GM13976 (cell line): ENCODE measurements around the gene CCND3.

Experiments used
- DNase-seq: peaks from one replicate; pipeline ENCODE4 v3.0.0; 2012; ENCODE audit warnings: low spot score
- CTCF ChIP-seq: IDR thresholded peaks from 2 replicates; pipeline ENCODE4 v1.5.1; 2012; ENCODE audit warnings: borderline replicate concordance, mild to moderate bottlenecking; ENCODE audit not compliant: insufficient read depth; ENCODE audit errors: extremely low read depth, missing control alignments, control extremely low read depth
- in situ Hi-C: fragments of 300-500 bp; cut with MboI; formaldehyde crosslinking; loops from one replicate; pipeline ENCODE4 v1.12.0; 2022; ENCODE audit warnings: low sequenced_read_pairs, mixed read lengths, inconsistent platforms; ENCODE audit not compliant: unreplicated experiment

CCND3 gene

GRCh38 chr6:41914869-41915530, 26.6 kb downstream of the CCND3 start:
- in situ Hi-C loops, result no loop called here
- no peak for TF ChIP-seq CTCF
- DNase-seq, result no peak

- in situ Hi-C loops, result no loop called here
- TF ChIP-seq CTCF, result no peak
- DNase-seq, result no peak
These were observed 27.3 kb downstream of the CCND3 start for GRCh38 chr6:41914343-41914742.

- in situ Hi-C loops, result no loop called here
- TF ChIP-seq CTCF, result no peak
- no peak for DNase-seq
These were observed 31.9 kb downstream of the CCND3 start for GRCh38 chr6:41909727-41910126.

GRCh38 chr6:41901882-41902519, 39.6 kb downstream of the CCND3 start:
- peak; percentile 46 for DNase-seq
- in situ Hi-C loops, result no loop called here
- peak; percentile 37 for TF ChIP-seq CTCF

- no peak for DNase-seq
- in situ Hi-C loops, result no loop called here
These were observed 40.7 kb downstream of the CCND3 start for GRCh38 chr6:41900861-41901260.

GRCh38 chr6:41896281-41896680, 45.3 kb downstream of the CCND3 start:
- no peak for DNase-seq
- no peak for TF ChIP-seq CTCF
- in situ Hi-C loops, result no loop called here

More at GRCh38 chr6:41900861-41901260, 40.7 kb downstream of the CCND3 start:
- TF ChIP-seq CTCF, result no peak
